ENCODE measurements around the gene PSMD1. TPM values are rescaled to one million over a fixed set of nuclear protein-coding genes. Genes with fewer than 3 reads are reported as not detected.

The PSMD1 gene
- total RNA-seq, 2 experiments from 2014 or later, result 27.9 to 31.3 TPM

- Mint-ChIP-seq H3K27ac (no peak overlapping the region), H3K4me1 (ENCODE audit: low read depth) (peaks cover 43% of the 10 kb centered on the region), H3K36me3 (ENCODE audit: low read depth) (peaks cover 5% of the 10 kb centered on the region), H3K27me3 (peaks cover 16% of the 10 kb centered on the region), H3K4me3 (peak overlapping the region; percentile 88), H3K9me3 (no peaks in the 10 kb centered on the region)
- no peak for TF ChIP-seq CTCF (IDR thresholded peaks at IDR 0.05)
- DNase-seq, result no peak
- Histone ChIP-seq H3K27me3 (ENCODE audit: control insufficient read depth in 1 of 2, insufficient read depth in 2 of 2, low read length in 2 of 2) (no peaks in the 10 kb centered on the region), H3K9me3 (ENCODE audit: control insufficient read depth in 1 of 2, insufficient read depth in 1 of 2, low read length in 2 of 2) (no peaks in the 10 kb centered on the region), H3K4me1 (ENCODE audit: insufficient read depth, low read length) (peaks cover 34% of the 10 kb centered on the region), H3K36me3 (ENCODE audit: insufficient read depth, low read length) (no peaks in the 10 kb centered on the region), H3K27ac (ENCODE audit: low read depth in 1 of 2, low read length in 2 of 2) (no peak overlapping the region), H3K4me3 (ENCODE audit: low read length) (no peak overlapping the region)
- CTCF ChIA-PET, result no interaction called here
- intact Hi-C loops (cut with DNase I, micrococcal nuclease), result loop anchor here (2.0 to 10.0 kb wide), 6 partner anchors 147 to 728 kb away; partner anchors contain the start of genes CAB39 (in 1 of the 2) and PDE6D (in 1 of the 2)
- POLR2A ChIA-PET, result no interaction called here
- no peak for ATAC-seq (ENCODE audit: poor library complexity)
Measured at GRCh38 chr2:231053846-231054245, 2.8 kb upstream of the PSMD1 start.

- Mint-ChIP-seq H3K4me3 (peak overlapping the region; percentile 77), H3K9me3 (no peaks in the 10 kb centered on the region), H3K27me3 (peaks cover 7% of the 10 kb centered on the region), H3K27ac (peak overlapping the region; percentile 57), H3K4me1 (ENCODE audit: low read depth) (peaks cover 55% of the 10 kb centered on the region), H3K36me3 (ENCODE audit: low read depth) (peaks cover 21% of the 10 kb centered on the region)
- no peak for ATAC-seq (ENCODE audit: poor library complexity)
- TF ChIP-seq CTCF (IDR thresholded peaks at IDR 0.05), result no peak
- no peak for DNase-seq
- POLR2A ChIA-PET, result interaction anchor here (1.2 to 2.0 kb wide), 2 partner anchors 13 to 407 kb away, joined by 4 to 11 read pairs; partner anchors contain the start of gene NCL
- H3K36me3 ChIP-seq (ENCODE audit: insufficient read depth, low read length), result peaks cover 7% of the 10 kb centered on the region
- peak overlapping the region; percentile 95 for H3K4me3 ChIP-seq (ENCODE audit: low read length)
- H3K27me3 ChIP-seq (ENCODE audit: control insufficient read depth in 1 of 2, insufficient read depth in 2 of 2, low read length in 2 of 2), result no peaks in the 10 kb centered on the region
- CTCF ChIA-PET, result interaction anchor here (0.6 to 1.5 kb wide), 3 partner anchors 10 to 210 kb away, joined by 3 to 6 read pairs (median 3); no protein-coding TSS in a partner anchor
- intact Hi-C loops (cut with DNase I, micrococcal nuclease), result loop anchor here (5.0 to 10.0 kb wide), 4 partner anchors 153 to 607 kb away; partner anchors contain the start of gene CAB39 (in 1 of the 2)
- H3K27ac ChIP-seq (ENCODE audit: low read depth in 1 of 2, low read length in 2 of 2), result no peak overlapping the region
- peaks cover 28% of the 10 kb centered on the region for H3K4me1 ChIP-seq (ENCODE audit: insufficient read depth, low read length)
- no peaks in the 10 kb centered on the region for H3K9me3 ChIP-seq (ENCODE audit: control insufficient read depth in 1 of 2, insufficient read depth in 1 of 2, low read length in 2 of 2)
Measured at GRCh38 chr2:231057590-231057989, 923 bp downstream of the PSMD1 start.

- Histone ChIP-seq H3K4me1 (ENCODE audit: insufficient read depth, low read length) (peaks cover 16% of the 10 kb centered on the region), H3K27ac (ENCODE audit: low read depth in 1 of 2, low read length in 2 of 2) (no peak overlapping the region), H3K4me3 (ENCODE audit: low read length) (no peak overlapping the region), H3K36me3 (ENCODE audit: insufficient read depth, low read length) (peaks cover 21% of the 10 kb centered on the region), H3K27me3 (ENCODE audit: control insufficient read depth in 1 of 2, insufficient read depth in 2 of 2, low read length in 2 of 2) (no peaks in the 10 kb centered on the region), H3K9me3 (ENCODE audit: control insufficient read depth in 1 of 2, insufficient read depth in 1 of 2, low read length in 2 of 2) (no peaks in the 10 kb centered on the region)
- H3K4me3 Mint-ChIP-seq, result peak overlapping the region; percentile 77
- peaks cover 35% of the 10 kb centered on the region for H3K36me3 Mint-ChIP-seq (ENCODE audit: low read depth)
- H3K27ac Mint-ChIP-seq, result peak overlapping the region; percentile 57
- ChIA-PET CTCF (no interaction called here), POLR2A (no interaction called here)
- intact Hi-C loops (cut with DNase I, micrococcal nuclease), result loop anchor here (5.0 to 10.0 kb wide), 4 partner anchors 154 to 606 kb away; partner anchors contain the start of gene CAB39 (in 1 of the 2)
- no peaks in the 10 kb centered on the region for H3K9me3 Mint-ChIP-seq
- no peak for ATAC-seq (ENCODE audit: poor library complexity)
- H3K27me3 Mint-ChIP-seq, result peaks cover 4% of the 10 kb centered on the region
- no peak for TF ChIP-seq CTCF (IDR thresholded peaks at IDR 0.05)
- no peak for DNase-seq
- peaks cover 41% of the 10 kb centered on the region for H3K4me1 Mint-ChIP-seq (ENCODE audit: low read depth)
Measured at GRCh38 chr2:231058761-231059550, 2.3 kb downstream of the PSMD1 start.

All from CD4-positive, alpha-beta T cell (primary cell).